K562 (cell line): ENCODE data around the gene PLEKHG4B. TPM values are rescaled to one million over a fixed set of nuclear protein-coding genes. Genes with fewer than 3 reads are reported as not detected.

Experiments
- ATAC-seq: fragments of 200-7000 bp; cut with Tn5 transposase; 3 replicates; pipeline ENCODE4 v1.9.1; 2020; ENCODE audit warnings: moderate library complexity
- BruUV-seq: library from RNA; stranded (reverse); fragments of 400-500 nt; replicated peaks from 2 replicates; lab custom pipeline; 2021; lab: Mats Ljungman, UMichigan
- CTCF ChIA-PET: fragments of 300-600 bp; formaldehyde crosslinking; extraction: SDS; loops from one replicate; lab custom pipeline; 2021; ENCODE audit warnings: low intra/inter-chr PET ratio; lab: Yijun Ruan, JAX
- POLR2A ChIA-PET: fragments of 300-600, 350-650 bp; sonication (Branson Sonifier 250); formaldehyde crosslinking; extraction: SDS; loops from one replicate; lab custom pipeline; 2021; ENCODE audit warnings: antibody characterized with exemption, inconsistent platforms; lab: Yijun Ruan, JAX
- DNase-seq, 4 experiments: peaks; one replicate each; pipeline versions ENCODE4 v3.0.0 to v3.0.0-alpha.2; 2011 to 2018; ENCODE audit warnings: low spot score in 3 of 4, mixed read lengths in 3 of 4; ENCODE audit errors: extremely low read depth in 1 of 4
- FAIRE-seq: peaks from 2 replicates; lab custom pipeline; 2011; peaks lifted over from hg19 to GRCh38; lab: Jason Lieb, UNC
- H2AFZ ChIP-seq: 2 replicates; pipeline ENCODE4 v1.6.0; 2011; ENCODE audit warnings: low read depth, low read length, control low read depth, inconsistent platforms
- H3K27ac ChIP-seq: fragments of 200-600 bp; 3 replicates; pipeline ENCODE4 v1.8.0; 2011; ENCODE audit warnings: low read depth, mild to moderate bottlenecking, control low read depth, inconsistent platforms, low read length, moderate library complexity, mixed read lengths; ENCODE audit errors: extremely low read depth
- H3K27me3 ChIP-seq, 2 experiments: fragments of 300-600 bp in 1 of 2; 2 replicates in 1 of 2; 3 replicates in 1 of 2; pipeline versions ENCODE4 v1.6.0 to v1.8.0; 2011; ENCODE audit warnings: inconsistent platforms in 2 of 2, low read length in 2 of 2, mild to moderate bottlenecking in 1 of 2, mixed read lengths in 1 of 2, moderate library complexity in 1 of 2; ENCODE audit not compliant: control insufficient read depth in 2 of 2, insufficient read depth in 2 of 2
- H3K36me3 ChIP-seq: fragments of 300-600 bp; 3 replicates; pipeline ENCODE4 v1.8.0; 2011; ENCODE audit warnings: mild to moderate bottlenecking, low read length, inconsistent platforms; ENCODE audit not compliant: control insufficient read depth, insufficient read depth
- H3K4me1 ChIP-seq, 2 experiments: fragments of 200-600 bp in 1 of 2; replicated peaks in 1 of 2; 2 replicates in 1 of 2; 3 replicates in 1 of 2; pipeline versions ENCODE4 v1.5.1 to v1.8.0; 2011; ENCODE audit warnings: inconsistent platforms in 2 of 2, low read length in 2 of 2, mild to moderate bottlenecking in 1 of 2, mixed read lengths in 1 of 2, moderate library complexity in 1 of 2; ENCODE audit not compliant: control insufficient read depth in 2 of 2, insufficient read depth in 2 of 2
- H3K4me2 ChIP-seq: 2 replicates; pipeline ENCODE4 v1.6.1; 2011; ENCODE audit warnings: low read length, control low read depth, inconsistent platforms, mixed read lengths; ENCODE audit not compliant: insufficient read depth
- H3K4me3 ChIP-seq: fragments of 200-600 bp; sonication (generic), shearing (Covaris generic); 2 replicates; pipeline ENCODE4 v1.5.1; 2016; ENCODE audit warnings: control low read depth, inconsistent platforms
- H3K79me2 ChIP-seq: fragments of 200-600 bp; 3 replicates; pipeline ENCODE4 v1.8.0; 2011; ENCODE audit warnings: low read length, inconsistent platforms; ENCODE audit not compliant: control insufficient read depth, insufficient read depth
- H3K9ac ChIP-seq, 2 experiments: 2 replicates each; pipeline versions ENCODE4 v1.6.0 to v1.6.1; 2011; ENCODE audit warnings: low read depth in 2 of 2, low read length in 2 of 2, control low read depth in 1 of 2, inconsistent platforms in 1 of 2, mild to moderate bottlenecking in 1 of 2, mixed read lengths in 1 of 2; ENCODE audit not compliant: insufficient read depth in 1 of 2
- H3K9me1 ChIP-seq: one replicate; pipeline ENCODE4 v1.6.0; 2011; ENCODE audit warnings: inconsistent platforms, mild to moderate bottlenecking, low read length, moderate library complexity; ENCODE audit not compliant: control insufficient read depth, insufficient read depth
- H3K9me3 ChIP-seq: replicated peaks from 2 replicates; pipeline ENCODE4 v1.5.1; 2011; ENCODE audit warnings: low read depth, low read length, inconsistent platforms; ENCODE audit not compliant: control insufficient read depth, insufficient read depth
- H4K20me1 ChIP-seq: replicated peaks from 2 replicates; pipeline ENCODE4 v1.6.1; 2011; ENCODE audit warnings: low read length, inconsistent platforms, mixed read lengths; ENCODE audit not compliant: control insufficient read depth, insufficient read depth
- ARID2 ChIP-seq: fragments of 450-650 bp; IDR thresholded peaks from 2 replicates; pipeline ENCODE4 v1.6.1; 2017; ENCODE audit warnings: antibody characterized with exemption, mild to moderate bottlenecking
- ATF6 ChIP-seq: sonication (generic); formaldehyde crosslinking; IDR thresholded peaks from 2 replicates; pipeline ENCODE4 v1.4.0; 2020; ENCODE audit warnings: mild to moderate bottlenecking, missing genetic modification reagents
- GATAD2B ChIP-seq: fragments of 450-650 bp; IDR thresholded peaks from 2 replicates; pipeline ENCODE4 v1.6.1; 2017; ENCODE audit warnings: mild to moderate bottlenecking, borderline replicate concordance
- RAD21 ChIP-seq, 2 experiments: fragments of 250-450 bp in 1 of 2; fragments of 450-650 bp in 1 of 2; sonication (Bioruptor Pico) in 1 of 2; formaldehyde crosslinking in 1 of 2; IDR thresholded peaks in 1 of 2; conservative IDR thresholded peaks in 1 of 2; 2 replicates each; pipeline versions ENCODE4 v1.4.0 to v1.8.0; 2020 to 2022; ENCODE audit warnings: mild to moderate bottlenecking in 2 of 2, moderate library complexity in 1 of 2
- RB1 ChIP-seq: fragments of 450-650 bp; IDR thresholded peaks from 2 replicates; pipeline ENCODE4 v1.6.1; 2017; ENCODE audit warnings: low read depth, mild to moderate bottlenecking
- REST ChIP-seq, 2 experiments: fragments of 450-650 bp; formaldehyde crosslinking in 1 of 2; IDR thresholded peaks; 2 replicates each; pipeline versions ENCODE4 v1.4.0 to v1.6.1; 2014 to 2020; ENCODE audit warnings: mild to moderate bottlenecking in 2 of 2, borderline replicate concordance in 1 of 2, low read depth in 1 of 2
- STAG1 ChIP-seq: sonication (generic); formaldehyde crosslinking; IDR thresholded peaks from 2 replicates; pipeline ENCODE4 v1.5.0; 2020; ENCODE audit warnings: missing genetic modification reagents, borderline replicate concordance
- ZNF584 ChIP-seq: fragments of 200-800 bp; sonication (Bioruptor generic); IDR thresholded peaks from 2 replicates; pipeline ENCODE4 v1.6.1; 2016; ENCODE audit warnings: low read depth, mild to moderate bottlenecking, missing genetic modification characterization, missing compliant biosample characterization
- WGBS: fragments of 100-300 bp; shearing (Covaris generic); methylation state at CpG from one replicate; pipeline ENCODE4 v1.1.6; 2016; ENCODE audit warnings: low coverage, mixed read lengths; ENCODE audit not compliant: insufficient coverage; ENCODE audit errors: missing lambda C conversion rate; 5-methylcytosine and 5-hydroxymethylcytosine counted together
- in situ Hi-C: fragments of 300-500 bp; cut with MboI; formaldehyde crosslinking; loops from 4 replicates; pipeline ENCODE4 v1.15.0; 2018; ENCODE audit warnings: inconsistent platforms, mixed read lengths
- intact Hi-C: fragments of 100-400 bp; cut with micrococcal nuclease; formaldehyde crosslinking; loops from 2 replicates; pipeline ENCODE4 v1.14.2; 2022
- polyA plus RNA-seq, 8 experiments: library from polyadenylated mRNA; depleted of rRNA in 4 of 8; stranded (reverse) in 5 of 8; unstranded in 3 of 8; fragments of >200 nt; fragmentation: Nextera tagmentation in 2 of 8; fragmentation: Illumina TruSeq in 1 of 8; extraction: Ambion mirVana in 2 of 8; extraction: Trizol in 1 of 8; gene quantifications; 2 replicates each; pipeline versions ENCODE4 v1.2.1 to v1.2.3, GENCODE V29; 2011 to 2014; ENCODE audit warnings: inconsistent platforms in 1 of 8, missing spikeins in 1 of 8
- total RNA-seq, 7 experiments: library from RNA; depleted of rRNA in 6 of 7; stranded (reverse); fragments of >200 nt in 6 of 7; fragmentation: Illumina TruSeq in 2 of 7; extraction: Trizol in 2 of 7; gene quantifications; 2 replicates each; pipeline versions ENCODE4 v1.2.1 to v1.2.3, GENCODE V29; 2011 to 2021; ENCODE audit warnings: low replicate concordance in 1 of 7

The PLEKHG4B gene
- total and polyA plus RNA-seq, 9 of the 15 experiments (the other 6 are each of a cell fraction or from before 2014, with no cell fraction given): 0.02 TPM; not detected in 8

GRCh38 chr5:195401-196160, 103.6 kb downstream of the PLEKHG4B start:
- no TSS peak for BruUV-seq
- Histone ChIP-seq H3K9me3 (no peaks in the 10 kb centered on the region), H3K36me3 (no peaks in the 10 kb centered on the region), H3K4me3 (no peak overlapping the region), H3K9ac (peak overlapping the region in 1 of 2 experiments; percentile 75; a peak in 1 of 4 replicates), H3K79me2 (no peaks in the 10 kb centered on the region), H3K9me1 (no peaks in the 10 kb centered on the region), H3K27ac (no peak overlapping the region), H2AFZ (no peak overlapping the region), H3K27me3 (peaks cover 25 to 42% of the 10 kb centered on the region in 2 experiments; a peak in 4 of 5 replicates), H3K4me1 (peaks cover 2 to 52% of the 10 kb centered on the region in 2 experiments; a peak in 3 of 5 replicates), H3K4me2 (no peak overlapping the region), H4K20me1 (peaks cover 7% of the 10 kb centered on the region)
- ChIA-PET POLR2A (interaction anchor here (1.5 kb wide), 1 partner anchor 8 kb away, joined by 7 read pairs; no protein-coding TSS in a partner anchor), CTCF (interaction anchor here (0.6 kb wide), 2 partner anchors 162 to 235 kb away, joined by 4 to 5 read pairs; no protein-coding TSS in a partner anchor)
- FAIRE-seq (peak; percentile 78), ATAC-seq (peak; percentile 75), DNase-seq (peak; percentile 52 to 72 (median 56))
- WGBS: 39% methylated on average over 32 of the region's 33 CpGs
- intact Hi-C loops: no loop called here
- in situ Hi-C loops: no loop called here
- TF ChIP-seq STAG1 (CRISPR knock-in tag) (no peak; the same call in 1 of the 2 replicates), ARID2 (peak; percentile 29; the same call in 1 of the 2 replicates), RB1 (0 out of 2 replicates have a peak, but pooled peaks have one; percentile 18), ATF6 (CRISPR knock-in tag) (no peak), REST (IDR thresholded peaks at IDR 0.05; ENCODE audit: borderline replicate concordance) (peak; percentile 40; the same call in 1 of the 2 replicates), REST (CRISPR knock-in tag; IDR thresholded peaks at IDR 0.05; ENCODE audit: low read depth) (no peak), GATAD2B (no peak), RAD21 (CRISPR knock-in tag; conservative IDR thresholded peaks at IDR 0.05 in 1 of 2, IDR thresholded peaks at IDR 0.05 in 1 of 2) (peak; percentile 19 to 76; a peak in 2 of 4 replicates), ZNF584 (no peak)
